SK-N-SH treated with all-trans-retinoic acid at 6 μM for 48 hours (cell line): ENCODE results near the gene PTPRF.

Source experiments
- ATAC-seq: fragments of 200-7000 bp; cut with Tn5 transposase; 3 replicates; pipeline ENCODE4 v1.9.1; 2020; ENCODE audit warnings: mild to moderate bottlenecking, moderate library complexity
- ARNTL ChIP-seq: fragments of 450-650 bp; formaldehyde crosslinking; IDR thresholded peaks from 2 replicates; pipeline ENCODE4 v1.5.0; 2020; ENCODE audit warnings: low read depth, mild to moderate bottlenecking, moderate library complexity, borderline replicate concordance
- BACH2 ChIP-seq: fragments of 250-450 bp; sonication (Bioruptor Pico); IDR thresholded peaks from 2 replicates; pipeline ENCODE4 v1.9.0; 2021; ENCODE audit warnings: mild to moderate bottlenecking, borderline replicate concordance
- CSDC2 ChIP-seq: fragments of 250-450 bp; sonication (Bioruptor Pico); IDR thresholded peaks from 2 replicates; pipeline ENCODE4 v1.5.0; 2020; ENCODE audit warnings: mild to moderate bottlenecking, moderate library complexity
- ESRRG ChIP-seq: fragments of 250-450 bp; sonication (Bioruptor Pico); IDR thresholded peaks from 2 replicates; pipeline ENCODE4 v1.6.1; 2021; ENCODE audit warnings: mild to moderate bottlenecking
- GLIS3 ChIP-seq: fragments of 250-450 bp; sonication (Bioruptor Pico); IDR thresholded peaks from 2 replicates; pipeline ENCODE4 v1.5.0; 2020; ENCODE audit warnings: mild to moderate bottlenecking, moderate library complexity
- ISL1 ChIP-seq: fragments of 250-450 bp; sonication (Bioruptor Pico); IDR thresholded peaks from 2 replicates; pipeline ENCODE4 v2.1.2; 2022; ENCODE audit warnings: mild to moderate bottlenecking, moderate library complexity
- OSR1 ChIP-seq: fragments of 250-450 bp; sonication (Bioruptor Pico); IDR thresholded peaks from 2 replicates; pipeline ENCODE4 v1.8.0; 2022; ENCODE audit warnings: moderate library complexity, mild to moderate bottlenecking, inconsistent platforms
- PPARA ChIP-seq: fragments of 250-450 bp; sonication (Bioruptor Pico); IDR thresholded peaks from 2 replicates; pipeline ENCODE4 v1.5.0; 2020; ENCODE audit warnings: mild to moderate bottlenecking, borderline replicate concordance
- SNAI2 ChIP-seq: fragments of 250-450 bp; sonication (Bioruptor Pico); IDR thresholded peaks from 2 replicates; pipeline ENCODE4 v1.5.0; 2020; ENCODE audit warnings: mild to moderate bottlenecking, moderate library complexity
- TCF4 ChIP-seq: fragments of 250-450 bp; sonication (Bioruptor Pico); IDR thresholded peaks from 2 replicates; pipeline ENCODE4 v1.8.0; 2021; ENCODE audit warnings: mild to moderate bottlenecking, moderate library complexity, borderline replicate concordance
- TOX ChIP-seq: fragments of 250-450 bp; sonication (Bioruptor Pico); IDR thresholded peaks from 2 replicates; pipeline ENCODE4 v1.8.0; 2021; ENCODE audit warnings: mild to moderate bottlenecking, moderate library complexity, borderline replicate concordance
- TSHZ2 ChIP-seq: fragments of 250-450 bp; sonication (Bioruptor Pico); IDR thresholded peaks from 2 replicates; pipeline ENCODE4 v1.5.0; 2020; ENCODE audit warnings: mild to moderate bottlenecking, moderate library complexity
- ZFP3 ChIP-seq: fragments of 250-450 bp; sonication (Bioruptor Pico); IDR thresholded peaks from 2 replicates; pipeline ENCODE4 v1.5.0; 2020; ENCODE audit warnings: mild to moderate bottlenecking, moderate library complexity
- ZFP30 ChIP-seq: fragments of 450-650 bp; formaldehyde crosslinking; IDR thresholded peaks from 2 replicates; pipeline ENCODE4 v1.5.0; 2022; ENCODE audit warnings: mild to moderate bottlenecking, moderate library complexity
- ZNF565 ChIP-seq: fragments of 450-650 bp; formaldehyde crosslinking; conservative IDR thresholded peaks from 2 replicates; pipeline ENCODE4 v1.5.0; 2020; ENCODE audit warnings: low read depth, mild to moderate bottlenecking, moderate library complexity
- ZNF70 ChIP-seq: fragments of 450-650 bp; formaldehyde crosslinking; IDR thresholded peaks from 2 replicates; pipeline ENCODE4 v1.5.0; 2020; ENCODE audit warnings: mild to moderate bottlenecking, moderate library complexity
- TF ChIP-seq, protein P1 (sequence below): fragments of 250-450 bp; sonication (Bioruptor Pico); IDR thresholded peaks from 2 replicates; pipeline ENCODE4 v1.8.0; 2021; ENCODE audit warnings: low read depth, mild to moderate bottlenecking, moderate library complexity, borderline replicate concordance
- TF ChIP-seq, protein P2 (sequence below): fragments of 250-450 bp; sonication (Bioruptor Pico); IDR thresholded peaks from 2 replicates; pipeline ENCODE4 v1.5.1; 2020; ENCODE audit warnings: low read depth, mild to moderate bottlenecking, moderate library complexity
- TF ChIP-seq, protein P3 (sequence below): fragments of 250-450 bp; sonication (Bioruptor Pico); IDR thresholded peaks from 2 replicates; pipeline ENCODE4 v1.5.1; 2021; ENCODE audit warnings: mild to moderate bottlenecking, moderate library complexity
- TF ChIP-seq, protein P4 (sequence below): fragments of 250-450 bp; sonication (Bioruptor Pico); IDR thresholded peaks from 2 replicates; pipeline ENCODE4 v1.8.0; 2020; ENCODE audit warnings: mild to moderate bottlenecking, moderate library complexity, borderline replicate concordance

Gene PTPRF

GRCh38 chr1:43492826-43493225, 37.9 kb upstream of the PTPRF start:
- TF ChIP-seq CSDC2 (no peak), TOX (CRISPR knock-in tag) (no peak), OSR1 (no peak), ESRRG (CRISPR knock-in tag) (no peak), BACH2 (CRISPR knock-in tag) (no peak), TCF4 (CRISPR knock-in tag) (no peak), PPARA (CRISPR knock-in tag) (no peak), TSHZ2 (CRISPR knock-in tag) (no peak), ISL1 (no peak), GLIS3 (CRISPR knock-in tag) (no peak), ZFP30 (CRISPR knock-in tag) (no peak), SNAI2 (no peak), ZNF70 (CRISPR knock-in tag) (no peak), ZNF565 (no peak), ZFP3 (CRISPR knock-in tag) (no peak), ARNTL (CRISPR knock-in tag) (no peak)
- TF ChIP-seq, protein P1, sequence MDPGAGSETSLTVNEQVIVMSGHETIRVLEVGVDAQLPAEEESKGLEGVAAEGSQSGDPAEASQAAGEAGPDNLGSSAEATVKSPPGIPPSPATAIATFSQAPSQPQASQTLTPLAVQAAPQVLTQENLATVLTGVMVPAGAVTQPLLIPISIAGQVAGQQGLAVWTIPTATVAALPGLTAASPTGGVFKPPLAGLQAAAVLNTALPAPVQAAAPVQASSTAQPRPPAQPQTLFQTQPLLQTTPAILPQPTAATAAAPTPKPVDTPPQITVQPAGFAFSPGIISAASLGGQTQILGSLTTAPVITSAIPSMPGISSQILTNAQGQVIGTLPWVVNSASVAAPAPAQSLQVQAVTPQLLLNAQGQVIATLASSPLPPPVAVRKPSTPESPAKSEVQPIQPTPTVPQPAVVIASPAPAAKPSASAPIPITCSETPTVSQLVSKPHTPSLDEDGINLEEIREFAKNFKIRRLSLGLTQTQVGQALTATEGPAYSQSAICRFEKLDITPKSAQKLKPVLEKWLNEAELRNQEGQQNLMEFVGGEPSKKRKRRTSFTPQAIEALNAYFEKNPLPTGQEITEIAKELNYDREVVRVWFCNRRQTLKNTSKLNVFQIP (CRISPR knock-in tag) = no peak
- TF ChIP-seq, protein P2, sequence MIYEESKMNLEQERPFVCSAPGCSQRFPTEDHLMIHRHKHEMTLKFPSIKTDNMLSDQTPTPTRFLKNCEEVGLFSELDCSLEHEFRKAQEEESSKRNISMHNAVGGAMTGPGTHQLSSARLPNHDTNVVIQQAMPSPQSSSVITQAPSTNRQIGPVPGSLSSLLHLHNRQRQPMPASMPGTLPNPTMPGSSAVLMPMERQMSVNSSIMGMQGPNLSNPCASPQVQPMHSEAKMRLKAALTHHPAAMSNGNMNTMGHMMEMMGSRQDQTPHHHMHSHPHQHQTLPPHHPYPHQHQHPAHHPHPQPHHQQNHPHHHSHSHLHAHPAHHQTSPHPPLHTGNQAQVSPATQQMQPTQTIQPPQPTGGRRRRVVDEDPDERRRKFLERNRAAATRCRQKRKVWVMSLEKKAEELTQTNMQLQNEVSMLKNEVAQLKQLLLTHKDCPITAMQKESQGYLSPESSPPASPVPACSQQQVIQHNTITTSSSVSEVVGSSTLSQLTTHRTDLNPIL = no peak
- TF ChIP-seq, protein P3, sequence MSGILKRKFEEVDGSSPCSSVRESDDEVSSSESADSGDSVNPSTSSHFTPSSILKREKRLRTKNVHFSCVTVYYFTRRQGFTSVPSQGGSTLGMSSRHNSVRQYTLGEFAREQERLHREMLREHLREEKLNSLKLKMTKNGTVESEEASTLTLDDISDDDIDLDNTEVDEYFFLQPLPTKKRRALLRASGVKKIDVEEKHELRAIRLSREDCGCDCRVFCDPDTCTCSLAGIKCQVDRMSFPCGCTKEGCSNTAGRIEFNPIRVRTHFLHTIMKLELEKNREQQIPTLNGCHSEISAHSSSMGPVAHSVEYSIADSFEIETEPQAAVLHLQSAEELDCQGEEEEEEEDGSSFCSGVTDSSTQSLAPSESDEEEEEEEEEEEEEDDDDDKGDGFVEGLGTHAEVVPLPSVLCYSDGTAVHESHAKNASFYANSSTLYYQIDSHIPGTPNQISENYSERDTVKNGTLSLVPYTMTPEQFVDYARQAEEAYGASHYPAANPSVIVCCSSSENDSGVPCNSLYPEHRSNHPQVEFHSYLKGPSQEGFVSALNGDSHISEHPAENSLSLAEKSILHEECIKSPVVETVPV (CRISPR knock-in tag) = no peak
- TF ChIP-seq, protein P4, sequence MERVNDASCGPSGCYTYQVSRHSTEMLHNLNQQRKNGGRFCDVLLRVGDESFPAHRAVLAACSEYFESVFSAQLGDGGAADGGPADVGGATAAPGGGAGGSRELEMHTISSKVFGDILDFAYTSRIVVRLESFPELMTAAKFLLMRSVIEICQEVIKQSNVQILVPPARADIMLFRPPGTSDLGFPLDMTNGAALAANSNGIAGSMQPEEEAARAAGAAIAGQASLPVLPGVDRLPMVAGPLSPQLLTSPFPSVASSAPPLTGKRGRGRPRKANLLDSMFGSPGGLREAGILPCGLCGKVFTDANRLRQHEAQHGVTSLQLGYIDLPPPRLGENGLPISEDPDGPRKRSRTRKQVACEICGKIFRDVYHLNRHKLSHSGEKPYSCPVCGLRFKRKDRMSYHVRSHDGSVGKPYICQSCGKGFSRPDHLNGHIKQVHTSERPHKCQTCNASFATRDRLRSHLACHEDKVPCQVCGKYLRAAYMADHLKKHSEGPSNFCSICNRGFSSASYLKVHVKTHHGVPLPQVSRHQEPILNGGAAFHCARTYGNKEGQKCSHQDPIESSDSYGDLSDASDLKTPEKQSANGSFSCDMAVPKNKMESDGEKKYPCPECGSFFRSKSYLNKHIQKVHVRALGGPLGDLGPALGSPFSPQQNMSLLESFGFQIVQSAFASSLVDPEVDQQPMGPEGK (CRISPR knock-in tag) = no peak
- ATAC-seq = no peak

GRCh38 chr1:43493661-43494450, 36.8 kb upstream of the PTPRF start:
- TF ChIP-seq, protein P3 (CRISPR knock-in tag) = no peak
- TF ChIP-seq ZFP3 (CRISPR knock-in tag) (no peak), TOX (CRISPR knock-in tag) (no peak), ZNF565 (no peak), ZNF70 (CRISPR knock-in tag) (no peak)
- TF ChIP-seq, protein P2 = no peak

More at GRCh38 chr1:43493661-43494450, 36.8 kb upstream of the PTPRF start:
- ATAC-seq = no peak
